Activated CD4-positive, alpha-beta T cell treated with anti-CD3 and anti-CD28 coated beads for 36 hours (primary cell): ENCODE results near the gene ABHD16B. TPM values are rescaled to one million over a fixed set of nuclear protein-coding genes. Genes with fewer than 3 reads are reported as not detected.

Experiments used
- ATAC-seq: fragments of 200-7000 bp; cut with Tn5 transposase; one replicate; pipeline ENCODE4 v1.10.0; 2021; ENCODE audit warnings: mild to moderate bottlenecking, moderate library complexity
- CTCF ChIA-PET: fragments of 350-600 bp; sonication (Branson Sonifier 250); formaldehyde crosslinking; loops from one replicate; lab custom pipeline; 2021; ENCODE audit warnings: antibody characterized with exemption; lab: Charles Lee
- POLR2A ChIA-PET: fragments of 350-600 bp; sonication (Branson Sonifier 250); formaldehyde crosslinking; loops from one replicate; lab custom pipeline; 2021; ENCODE audit warnings: antibody characterized with exemption, inconsistent platforms; lab: Charles Lee
- DNase-seq: peaks from one replicate; pipeline ENCODE4 v3.0.0-alpha.2; 2020
- H3K27ac Mint-ChIP-seq: one replicate; pipeline ENCODE4 v1.8.0; 2021; ENCODE audit warnings: mixed read lengths
- H3K27me3 Mint-ChIP-seq: one replicate; pipeline ENCODE4 v1.8.0; 2021; ENCODE audit warnings: mixed read lengths
- H3K36me3 Mint-ChIP-seq: one replicate; pipeline ENCODE4 v1.8.0; 2021; ENCODE audit warnings: low read depth, mixed read lengths
- H3K4me1 Mint-ChIP-seq: one replicate; pipeline ENCODE4 v1.8.0; 2021; ENCODE audit warnings: mixed read lengths
- H3K4me3 Mint-ChIP-seq: one replicate; pipeline ENCODE4 v1.8.0; 2021; ENCODE audit warnings: mild to moderate bottlenecking, moderate library complexity, mixed read lengths
- H3K9me3 Mint-ChIP-seq: one replicate; pipeline ENCODE4 v1.8.0; 2021; ENCODE audit warnings: low read depth, mixed read lengths
- intact Hi-C, 2 experiments: fragments of 100-400 bp; cut with DNase I in 1 of 2; cut with micrococcal nuclease in 1 of 2; formaldehyde crosslinking; loops; one replicate each; pipeline versions ENCODE4 v1.14.2 to v1.15.1; 2022 to 2024; cut with DNase I, micrococcal nuclease
- total RNA-seq, 2 experiments: library from RNA; stranded (reverse); gene quantifications; one replicate each; pipeline ENCODE4 v1.2.3, GENCODE V29; 2021

ABHD16B gene
- total RNA-seq, 2 experiments from 2014 or later = 0.11 to 0.16 TPM

DNA sequence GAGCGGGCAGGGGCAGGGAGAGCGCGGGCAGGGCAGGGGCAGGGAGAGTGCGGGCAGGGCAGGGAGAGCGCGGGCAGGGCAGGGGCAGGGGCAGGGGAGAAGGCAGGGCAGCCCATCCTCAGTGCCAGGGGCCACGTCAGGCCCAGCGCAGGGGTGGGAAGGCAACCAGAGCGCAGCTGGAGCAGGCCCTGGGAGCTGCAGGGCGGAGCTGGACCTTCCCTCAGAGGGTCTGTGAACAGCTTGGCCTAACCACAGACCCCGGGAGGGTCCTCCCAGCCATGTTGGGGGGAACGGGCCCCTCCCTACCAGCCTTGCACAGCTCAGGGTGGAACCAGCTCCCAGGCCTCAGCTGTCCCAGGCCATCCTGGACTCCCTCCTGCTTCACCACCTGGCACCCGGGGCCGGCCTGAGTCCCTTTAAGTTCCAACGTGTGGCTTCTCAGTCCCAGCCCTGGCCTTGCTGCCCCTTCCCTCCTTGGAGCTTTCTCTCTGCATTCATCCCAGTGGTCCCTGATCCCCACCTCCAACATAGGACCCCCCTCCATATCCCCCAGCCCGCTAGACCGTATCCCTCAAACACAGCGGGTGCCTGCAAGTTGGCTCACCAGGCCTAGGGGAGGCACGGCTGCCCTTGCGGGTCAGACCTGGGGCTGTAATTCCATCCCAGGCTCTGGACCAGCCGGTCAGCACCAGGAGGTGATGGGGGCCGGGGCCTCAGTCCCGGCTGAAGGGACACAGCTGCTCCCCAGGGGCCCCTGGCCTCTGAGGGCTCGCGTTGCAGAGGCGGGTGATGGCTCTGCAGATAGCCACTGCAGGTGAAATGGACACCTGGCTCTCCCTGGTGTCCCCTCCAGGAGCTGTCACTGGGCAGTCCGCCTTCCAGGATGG lies 24.6 kb upstream of the ABHD16B start:
- CTCF ChIA-PET = no interaction called here
- no peaks in the 10 kb centered on the region for H3K9me3 Mint-ChIP-seq

DNA sequence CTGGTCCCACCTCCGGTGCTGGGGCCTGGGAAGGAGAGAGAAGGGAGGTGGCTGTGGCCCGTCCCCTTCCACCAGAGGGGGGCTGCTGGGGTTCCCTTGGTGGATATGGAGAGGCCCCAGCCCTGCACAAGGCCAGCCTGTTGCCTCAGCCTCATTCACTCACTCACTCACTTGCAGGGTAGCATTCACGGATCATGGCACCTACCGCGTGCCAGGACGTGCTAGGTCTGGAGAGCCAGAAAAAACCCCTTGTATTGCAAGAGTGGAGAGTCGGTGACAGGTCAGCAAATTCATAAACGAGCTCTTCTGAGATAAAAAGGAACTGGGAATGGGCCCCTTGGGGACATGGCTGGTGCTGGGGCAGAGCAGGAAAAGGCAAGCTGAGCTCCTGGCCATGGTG lies 23.8 kb upstream of the ABHD16B start:
- H3K27me3 Mint-ChIP-seq = peaks cover 9% of the 10 kb centered on the region
- no peak overlapping the region for H3K27ac Mint-ChIP-seq
- ATAC-seq (no peak), DNase-seq (no peak)
- H3K9me3 Mint-ChIP-seq = no peaks in the 10 kb centered on the region
- no peaks in the 10 kb centered on the region for H3K36me3 Mint-ChIP-seq
- no peak overlapping the region for H3K4me3 Mint-ChIP-seq
- ChIA-PET CTCF (no interaction called here), POLR2A (no interaction called here)
- no peaks in the 10 kb centered on the region for H3K4me1 Mint-ChIP-seq
- intact Hi-C loops = no loop called here

More for the DNA sequence above, 24.6 kb upstream of the ABHD16B start:
- H3K27me3 Mint-ChIP-seq = peaks cover 5% of the 10 kb centered on the region
- no peak overlapping the region for H3K4me3 Mint-ChIP-seq
- DNase-seq = no peak
- POLR2A ChIA-PET = no interaction called here
- no peaks in the 10 kb centered on the region for H3K4me1 Mint-ChIP-seq
- no peak for ATAC-seq
- intact Hi-C loops = no loop called here
- H3K36me3 Mint-ChIP-seq = no peaks in the 10 kb centered on the region
- no peak overlapping the region for H3K27ac Mint-ChIP-seq

DNA sequence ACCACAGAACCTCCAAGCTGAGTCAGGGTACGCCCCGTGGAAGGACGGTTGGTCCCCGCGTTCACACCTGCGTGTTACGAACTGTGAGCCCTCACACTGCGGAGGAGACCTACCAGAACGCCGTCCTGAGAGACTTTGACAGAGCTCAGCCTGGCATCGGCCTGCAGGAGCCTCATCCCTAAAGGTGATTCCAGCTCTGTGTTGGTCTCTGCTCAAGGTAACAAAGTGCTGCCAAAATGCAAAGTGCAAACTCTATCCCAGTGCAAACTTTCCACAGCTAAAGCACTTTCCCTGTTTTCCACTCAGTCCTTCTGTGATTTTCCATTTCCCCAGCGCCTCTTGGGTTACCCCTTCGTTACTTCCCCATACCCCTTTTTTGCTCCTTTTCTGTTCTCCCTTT lies 21.7 kb upstream of the ABHD16B start:
- ChIA-PET CTCF (no interaction called here), POLR2A (no interaction called here)
- peaks cover 22% of the 10 kb centered on the region for H3K27me3 Mint-ChIP-seq
- no peaks in the 10 kb centered on the region for H3K9me3 Mint-ChIP-seq
- H3K4me3 Mint-ChIP-seq = no peak overlapping the region
- ATAC-seq (no peak), DNase-seq (no peak)
- no peaks in the 10 kb centered on the region for H3K36me3 Mint-ChIP-seq
- intact Hi-C loops = no loop called here
- no peaks in the 10 kb centered on the region for H3K4me1 Mint-ChIP-seq
- H3K27ac Mint-ChIP-seq = no peak overlapping the region

DNA sequence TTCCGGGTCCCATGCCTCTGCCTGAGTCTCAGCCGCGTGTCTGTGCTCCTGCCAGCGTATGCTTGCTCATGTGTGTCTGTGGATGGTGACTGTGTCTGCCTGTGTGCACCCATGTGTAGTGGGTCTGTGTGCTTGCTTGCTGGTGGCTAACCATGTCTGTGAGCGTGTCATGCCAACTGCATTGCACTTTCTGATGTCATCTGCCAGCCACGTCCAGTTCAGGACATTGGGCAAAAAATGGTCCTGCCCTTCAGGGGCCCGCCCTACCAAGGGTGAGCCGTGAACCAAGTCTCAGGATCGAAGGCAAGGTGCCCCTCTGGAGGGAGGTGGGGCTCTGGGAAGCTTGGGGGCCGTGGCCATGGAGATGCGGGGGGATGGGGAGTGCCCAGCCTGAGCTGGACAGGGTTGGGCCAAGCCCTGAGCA lies 20.9 kb upstream of the ABHD16B start:
- H3K36me3 Mint-ChIP-seq = no peaks in the 10 kb centered on the region
- CTCF ChIA-PET = interaction anchor here (0.7 kb wide), 1 partner anchor 41 kb away, joined by 4 read pairs; no protein-coding TSS in a partner anchor
- no peaks in the 10 kb centered on the region for H3K9me3 Mint-ChIP-seq
- no peak overlapping the region for H3K27ac Mint-ChIP-seq
- no peak for ATAC-seq
- H3K4me1 Mint-ChIP-seq = no peaks in the 10 kb centered on the region
- peaks cover 26% of the 10 kb centered on the region for H3K27me3 Mint-ChIP-seq
- POLR2A ChIA-PET = no interaction called here
- H3K4me3 Mint-ChIP-seq = no peak overlapping the region
- no peak for DNase-seq
- intact Hi-C loops = no loop called here

DNA sequence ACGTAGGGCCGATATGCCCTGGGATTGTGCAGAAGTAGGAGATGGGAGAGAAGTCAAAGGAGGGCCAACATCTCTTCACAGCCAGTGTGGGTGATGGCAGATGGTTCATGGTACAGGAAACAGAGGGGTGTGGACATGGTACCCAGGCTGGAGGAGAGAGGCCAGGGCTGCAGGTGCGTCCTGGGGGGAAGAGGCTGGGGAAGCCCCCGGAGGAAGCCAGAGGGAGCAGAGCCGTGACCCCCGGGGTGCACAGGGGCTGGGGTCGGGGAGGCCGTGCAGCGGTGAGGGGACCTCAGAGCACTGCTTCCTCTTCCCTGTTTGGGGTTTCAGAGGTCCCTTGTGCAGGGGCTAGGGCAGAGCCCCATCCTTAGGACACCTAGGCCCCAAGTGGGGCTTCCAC lies 19.0 kb upstream of the ABHD16B start:
- CTCF ChIA-PET = no interaction called here
- H3K4me1 Mint-ChIP-seq = no peaks in the 10 kb centered on the region
- H3K4me3 Mint-ChIP-seq = no peak overlapping the region
- POLR2A ChIA-PET = interaction anchor here (0.6 kb wide), 1 partner anchor 306 kb away, joined by 3 read pairs; no protein-coding TSS in a partner anchor
- no peak overlapping the region for H3K27ac Mint-ChIP-seq
- no peaks in the 10 kb centered on the region for H3K9me3 Mint-ChIP-seq
- intact Hi-C loops = no loop called here
- peaks cover 28% of the 10 kb centered on the region for H3K27me3 Mint-ChIP-seq
- ATAC-seq (no peak), DNase-seq (no peak)
- H3K36me3 Mint-ChIP-seq = no peaks in the 10 kb centered on the region

DNA sequence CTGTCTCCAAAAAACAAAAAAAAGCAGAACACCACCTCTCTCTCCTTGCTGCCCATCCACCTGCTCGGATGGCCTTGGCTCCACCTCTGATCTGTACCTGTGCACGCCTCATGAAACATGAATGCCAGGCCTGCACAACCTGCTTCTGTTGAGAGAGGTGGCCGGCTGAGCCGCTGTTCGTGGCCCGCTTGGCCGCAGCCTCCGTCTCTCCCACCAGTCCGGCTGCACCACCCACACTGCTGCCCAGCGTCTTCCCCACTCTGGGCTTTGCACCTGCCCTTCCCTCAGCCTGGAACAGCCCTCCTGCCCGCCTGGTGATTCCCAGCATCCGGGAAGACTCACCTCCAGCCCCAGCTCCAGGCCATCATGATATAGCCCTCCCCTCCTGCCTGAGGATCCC lies 18.1 kb upstream of the ABHD16B start:
- Mint-ChIP-seq H3K36me3 (no peaks in the 10 kb centered on the region), H3K4me3 (no peak overlapping the region), H3K4me1 (no peaks in the 10 kb centered on the region), H3K27me3 (peaks cover 28% of the 10 kb centered on the region), H3K9me3 (no peaks in the 10 kb centered on the region), H3K27ac (no peak overlapping the region)
- ChIA-PET CTCF (no interaction called here), POLR2A (no interaction called here)
- DNase-seq (no peak), ATAC-seq (no peak)
- intact Hi-C loops = no loop called here

DNA sequence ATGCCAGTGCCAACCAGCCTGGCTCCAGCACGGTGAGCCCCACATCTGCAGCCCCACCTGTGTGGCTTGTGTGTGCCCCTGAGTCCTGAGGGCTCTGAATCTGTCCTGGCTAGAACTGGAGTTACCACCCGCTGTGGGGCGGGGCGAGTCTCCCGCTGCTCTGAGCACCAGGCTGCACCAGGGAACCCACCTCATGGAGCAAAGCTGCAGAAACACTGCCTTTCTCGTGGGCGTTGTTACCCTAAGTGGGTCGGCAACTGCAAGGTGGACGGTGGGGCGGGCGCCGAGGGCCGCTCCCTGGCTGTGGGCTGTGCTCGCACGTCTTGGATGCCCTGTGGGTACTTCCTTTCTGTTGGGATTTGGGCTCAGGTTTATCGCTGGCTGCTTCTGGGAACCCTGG lies 17.5 kb upstream of the ABHD16B start:
- Mint-ChIP-seq H3K9me3 (no peaks in the 10 kb centered on the region), H3K36me3 (no peaks in the 10 kb centered on the region), H3K4me3 (no peak overlapping the region), H3K27me3 (peaks cover 28% of the 10 kb centered on the region), H3K27ac (no peak overlapping the region), H3K4me1 (no peaks in the 10 kb centered on the region)
- ATAC-seq (no peak), DNase-seq (peak; percentile 4)
- POLR2A ChIA-PET = no interaction called here
- intact Hi-C loops = no loop called here
- CTCF ChIA-PET = no interaction called here

DNA sequence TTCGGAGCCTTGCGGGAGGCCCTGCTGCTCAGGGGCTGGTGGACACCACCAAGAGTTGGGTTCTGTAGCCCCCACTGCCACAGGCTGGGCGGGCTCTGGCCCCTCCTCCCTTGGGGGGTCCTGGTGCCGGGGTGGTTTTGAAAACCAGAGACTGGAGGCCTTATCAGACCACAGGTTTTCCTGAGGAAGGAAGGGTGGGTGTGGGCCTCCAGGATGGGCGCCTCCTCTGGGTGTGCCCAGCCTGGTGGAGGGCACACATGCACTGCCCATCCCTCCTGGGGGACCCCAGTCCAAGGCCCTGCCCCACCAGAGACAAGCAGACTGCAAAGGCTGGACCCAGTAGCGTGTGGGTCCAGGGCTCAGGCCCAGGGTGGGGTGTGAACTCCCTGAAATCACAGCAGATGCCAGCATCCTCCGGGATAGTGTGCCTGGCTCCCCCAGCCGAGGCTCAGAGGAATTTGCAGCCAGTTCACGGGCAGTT lies 16.7 kb upstream of the ABHD16B start:
- no peaks in the 10 kb centered on the region for H3K36me3 Mint-ChIP-seq
- no peak overlapping the region for H3K4me3 Mint-ChIP-seq
- H3K27ac Mint-ChIP-seq = no peak overlapping the region
- ATAC-seq (no peak), DNase-seq (peak; percentile 3)
- intact Hi-C loops = no loop called here
- H3K9me3 Mint-ChIP-seq = no peaks in the 10 kb centered on the region
- H3K27me3 Mint-ChIP-seq = peaks cover 30% of the 10 kb centered on the region
- no peaks in the 10 kb centered on the region for H3K4me1 Mint-ChIP-seq
- ChIA-PET POLR2A (no interaction called here), CTCF (no interaction called here)

DNA sequence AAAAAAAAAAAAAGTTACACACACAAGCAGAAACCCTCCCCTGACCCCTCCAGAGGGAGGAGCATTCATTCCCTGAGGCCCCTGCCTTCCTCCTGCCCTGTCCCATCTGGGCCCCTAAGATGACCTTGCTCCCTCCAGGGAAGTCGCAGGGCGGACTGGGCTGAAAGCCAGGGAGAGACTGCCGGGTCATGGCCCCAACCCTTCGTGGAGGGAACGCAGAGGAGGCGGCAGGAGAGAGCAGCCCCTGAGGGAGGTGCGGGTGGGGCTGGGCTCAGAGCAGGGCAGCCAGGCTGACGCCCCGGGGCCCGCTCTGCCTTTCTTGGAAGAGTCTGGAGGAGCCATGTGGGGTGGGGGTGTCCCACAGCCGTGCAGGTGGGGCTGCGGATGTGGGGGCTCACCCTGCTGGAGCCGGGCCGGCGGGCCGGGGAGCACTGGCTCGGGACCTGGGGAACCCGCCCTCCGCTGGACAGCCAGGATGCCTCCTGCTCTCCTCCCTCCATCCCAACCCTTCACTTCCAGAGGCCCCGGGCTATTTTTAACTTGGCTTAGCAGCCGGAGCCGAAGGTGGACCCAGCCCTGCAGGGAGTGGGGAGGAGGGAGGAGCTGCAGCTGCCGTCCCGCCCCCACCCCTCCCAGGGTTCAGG lies 15.0 kb upstream of the ABHD16B start:
- peaks cover 10% of the 10 kb centered on the region for H3K4me1 Mint-ChIP-seq
- ATAC-seq (no peak), DNase-seq (peak; percentile 7)
- H3K9me3 Mint-ChIP-seq = no peaks in the 10 kb centered on the region
- H3K36me3 Mint-ChIP-seq = no peaks in the 10 kb centered on the region
- H3K27me3 Mint-ChIP-seq = peaks cover 32% of the 10 kb centered on the region
- no peak overlapping the region for H3K27ac Mint-ChIP-seq
- intact Hi-C loops = no loop called here
- ChIA-PET CTCF (no interaction called here), POLR2A (no interaction called here)
- H3K4me3 Mint-ChIP-seq = no peak overlapping the region

DNA sequence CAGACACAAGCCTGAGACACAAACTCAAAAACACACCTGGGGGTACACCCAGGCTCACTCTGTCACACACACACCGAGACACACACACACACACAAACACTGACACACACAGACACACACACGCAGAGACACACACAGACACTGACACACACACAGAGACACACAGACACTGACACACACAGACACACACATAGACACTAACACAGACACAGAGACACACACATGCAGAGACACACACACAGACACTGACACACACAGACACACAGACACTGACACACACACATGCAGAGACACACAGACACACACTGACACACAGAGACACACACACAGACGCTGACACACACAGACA lies 14.4 kb upstream of the ABHD16B start:
- ChIA-PET CTCF (interaction anchor here (0.7 kb wide), 1 partner anchor 19 kb away, joined by 3 read pairs; no protein-coding TSS in a partner anchor), POLR2A (no interaction called here)
- peaks cover 32% of the 10 kb centered on the region for H3K27me3 Mint-ChIP-seq
- intact Hi-C loops = no loop called here
- no peak overlapping the region for H3K27ac Mint-ChIP-seq
- no peaks in the 10 kb centered on the region for H3K9me3 Mint-ChIP-seq
- H3K4me1 Mint-ChIP-seq = peaks cover 13% of the 10 kb centered on the region
- DNase-seq (no peak), ATAC-seq (no peak)
- no peaks in the 10 kb centered on the region for H3K36me3 Mint-ChIP-seq
- H3K4me3 Mint-ChIP-seq = no peak overlapping the region

DNA sequence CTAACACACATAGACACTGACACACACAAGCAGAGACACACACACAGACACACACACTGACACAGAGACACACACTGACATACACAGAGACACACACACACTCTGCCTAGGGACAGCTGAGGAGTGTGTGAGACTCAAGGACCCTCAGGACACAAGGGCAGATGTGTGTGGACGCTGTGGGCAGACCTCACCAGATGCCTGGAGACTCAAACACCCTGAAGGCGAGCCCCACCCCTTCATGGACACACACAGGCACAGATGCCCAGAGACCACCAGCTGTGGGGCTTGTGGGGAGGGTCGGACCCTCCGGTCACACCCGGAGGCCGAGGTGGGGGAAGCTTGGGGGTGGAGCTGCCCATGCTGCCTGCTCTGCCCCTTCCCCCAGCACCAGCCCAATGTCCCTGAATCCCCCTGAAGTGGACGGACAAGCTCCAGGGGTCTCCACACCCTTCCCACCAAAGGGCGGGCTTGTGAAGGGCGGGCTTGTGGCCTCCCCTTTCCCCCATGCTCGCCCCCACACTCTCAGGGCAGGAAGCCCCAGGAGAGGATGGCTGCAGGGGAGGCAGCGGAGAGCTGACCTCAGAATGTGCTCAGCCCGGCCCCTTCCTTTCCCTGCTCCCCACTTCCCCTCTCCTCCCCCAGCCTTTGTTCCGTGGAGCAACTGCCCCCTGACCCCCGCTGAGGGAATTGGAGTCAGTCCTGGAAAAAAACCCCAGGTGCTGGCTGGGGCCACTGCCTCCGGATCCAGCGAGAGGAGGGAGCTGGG lies 13.9 kb upstream of the ABHD16B start:
- Mint-ChIP-seq H3K36me3 (no peaks in the 10 kb centered on the region), H3K27me3 (peaks cover 32% of the 10 kb centered on the region)
- POLR2A ChIA-PET = no interaction called here

More for the DNA sequence above, 13.9 kb upstream of the ABHD16B start:
- intact Hi-C loops = no loop called here
- Mint-ChIP-seq H3K27ac (no peak overlapping the region), H3K9me3 (no peaks in the 10 kb centered on the region), H3K4me1 (peaks cover 16% of the 10 kb centered on the region), H3K4me3 (no peak overlapping the region)
- DNase-seq (peak; percentile 3), ATAC-seq (no peak)
- CTCF ChIA-PET = interaction anchor here (0.7 kb wide), 1 partner anchor 18 kb away, joined by 3 read pairs; no protein-coding TSS in a partner anchor
